Ascending aorta (tissue), 2 donors: ENCODE results near the gene FBLN5. TPM values are rescaled to one million over a fixed set of nuclear protein-coding genes. Genes with fewer than 3 reads are reported as not detected.
A peak's percentile ranks its signal among the peaks of the same experiment; 100 is the strongest.

Experiments used
- DNase-seq, 2 donors: peaks; one replicate each; pipeline ENCODE4 v3.0.0-alpha.2; 2019; ENCODE audit warnings: low spot score in 2 of 2
- H3K27ac ChIP-seq, 2 donors: fragments of 200-600 bp; sonication (generic); one replicate each; pipeline ENCODE4 v1.5.1; 2016 to 2017; ENCODE audit warnings: mild to moderate bottlenecking in 1 of 2
- H3K27me3 ChIP-seq: fragments of 200-600 bp; sonication (generic); one replicate; pipeline ENCODE4 v1.5.1; 2017
- H3K36me3 ChIP-seq, 2 donors: fragments of 200-600 bp; sonication (generic); one replicate each; pipeline ENCODE4 v1.5.1; 2016
- H3K4me1 ChIP-seq, 2 donors: fragments of 200-600 bp; sonication (generic); one replicate each; pipeline ENCODE4 v1.5.1; 2016 to 2017; ENCODE audit warnings: mild to moderate bottlenecking in 1 of 2
- H3K4me3 ChIP-seq, 2 donors: fragments of 200-600 bp; sonication (generic); one replicate each; pipeline ENCODE4 v1.5.1; 2016 to 2017; ENCODE audit warnings: mild to moderate bottlenecking in 1 of 2
- H3K9me3 ChIP-seq, 2 donors: fragments of 200-600 bp; sonication (generic); one replicate each; pipeline ENCODE4 v1.5.1; 2016
- intact Hi-C: fragments of 100-400 bp; cut with DNase I; formaldehyde crosslinking; loops from one replicate; pipeline ENCODE4 v1.15.1; 2023
- total RNA-seq: library from RNA; depleted of rRNA; stranded (reverse); fragments of >200 nt; gene quantifications from one replicate; pipeline ENCODE4 v1.1.0, GENCODE V29; 2016
- TF ChIP-seq, protein P1 (sequence below), 3 experiments: fragments of 200-600 bp in 2 of 3; fragments of 450-650 bp in 1 of 3; sonication (generic) in 2 of 3; IDR thresholded peaks; one replicate each; pipeline ENCODE4 v1.5.1; 2016 to 2019; ENCODE audit warnings: antibody characterized with exemption in 3 of 3, mild to moderate bottlenecking in 1 of 3, moderate library complexity in 1 of 3

FBLN5 gene
- total RNA-seq, 1 donor from 2014 or later, result 280 TPM

DNA sequence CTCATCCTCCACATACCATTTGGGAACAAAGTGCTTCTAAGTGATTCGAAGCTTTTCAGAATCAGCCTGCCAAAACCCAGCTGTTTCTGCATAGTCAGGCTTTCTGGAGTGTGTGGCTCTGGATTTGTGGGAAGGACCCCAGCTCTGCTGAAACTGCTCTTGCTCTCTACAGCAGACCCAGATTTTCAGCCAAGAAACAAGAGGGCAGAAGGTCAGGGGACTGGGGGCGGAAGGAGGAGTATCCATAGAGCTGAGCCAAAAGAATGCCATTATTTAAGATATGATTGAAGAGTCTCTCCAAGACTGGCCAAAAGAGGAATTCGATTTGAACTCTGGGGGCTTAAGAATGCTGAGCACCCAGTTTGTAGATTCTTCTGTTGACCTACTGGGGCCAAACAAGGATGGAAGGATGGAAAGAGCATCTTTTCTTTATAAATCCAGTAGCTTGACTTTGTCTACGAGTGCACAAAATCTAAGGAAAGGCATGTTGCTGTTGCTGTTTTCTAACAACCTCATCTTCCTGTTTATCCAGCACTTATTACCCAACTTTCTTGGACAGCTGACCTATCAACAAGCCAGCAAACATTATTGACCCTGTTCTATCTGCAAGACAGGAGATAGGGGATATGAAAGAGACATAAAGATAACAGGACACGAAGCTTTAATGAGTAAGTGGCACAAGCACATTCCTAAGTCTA, 29.2 kb downstream of the FBLN5 start:
- TF ChIP-seq, protein P1, sequence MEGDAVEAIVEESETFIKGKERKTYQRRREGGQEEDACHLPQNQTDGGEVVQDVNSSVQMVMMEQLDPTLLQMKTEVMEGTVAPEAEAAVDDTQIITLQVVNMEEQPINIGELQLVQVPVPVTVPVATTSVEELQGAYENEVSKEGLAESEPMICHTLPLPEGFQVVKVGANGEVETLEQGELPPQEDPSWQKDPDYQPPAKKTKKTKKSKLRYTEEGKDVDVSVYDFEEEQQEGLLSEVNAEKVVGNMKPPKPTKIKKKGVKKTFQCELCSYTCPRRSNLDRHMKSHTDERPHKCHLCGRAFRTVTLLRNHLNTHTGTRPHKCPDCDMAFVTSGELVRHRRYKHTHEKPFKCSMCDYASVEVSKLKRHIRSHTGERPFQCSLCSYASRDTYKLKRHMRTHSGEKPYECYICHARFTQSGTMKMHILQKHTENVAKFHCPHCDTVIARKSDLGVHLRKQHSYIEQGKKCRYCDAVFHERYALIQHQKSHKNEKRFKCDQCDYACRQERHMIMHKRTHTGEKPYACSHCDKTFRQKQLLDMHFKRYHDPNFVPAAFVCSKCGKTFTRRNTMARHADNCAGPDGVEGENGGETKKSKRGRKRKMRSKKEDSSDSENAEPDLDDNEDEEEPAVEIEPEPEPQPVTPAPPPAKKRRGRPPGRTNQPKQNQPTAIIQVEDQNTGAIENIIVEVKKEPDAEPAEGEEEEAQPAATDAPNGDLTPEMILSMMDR (IDR thresholded peaks at IDR 0.05), result no peak
- peaks cover 25 to 62% of the 10 kb centered on the region in 2 donors for H3K4me1 ChIP-seq
- peaks cover 10 to 32% of the 10 kb centered on the region in 2 donors for H3K36me3 ChIP-seq
- intact Hi-C loops, result loop anchor here (5.0 kb wide), 1 partner anchor 46 kb away; no protein-coding TSS in a partner anchor
- peak overlapping the region; percentile 80 to 91 for H3K27ac ChIP-seq
- H3K27me3 ChIP-seq, result no peaks in the 10 kb centered on the region
- H3K4me3 ChIP-seq, result no peak overlapping the region
- H3K9me3 ChIP-seq, result peaks cover 0 to 2% of the 10 kb centered on the region in 2 donors
- DNase-seq, result no peak

DNA sequence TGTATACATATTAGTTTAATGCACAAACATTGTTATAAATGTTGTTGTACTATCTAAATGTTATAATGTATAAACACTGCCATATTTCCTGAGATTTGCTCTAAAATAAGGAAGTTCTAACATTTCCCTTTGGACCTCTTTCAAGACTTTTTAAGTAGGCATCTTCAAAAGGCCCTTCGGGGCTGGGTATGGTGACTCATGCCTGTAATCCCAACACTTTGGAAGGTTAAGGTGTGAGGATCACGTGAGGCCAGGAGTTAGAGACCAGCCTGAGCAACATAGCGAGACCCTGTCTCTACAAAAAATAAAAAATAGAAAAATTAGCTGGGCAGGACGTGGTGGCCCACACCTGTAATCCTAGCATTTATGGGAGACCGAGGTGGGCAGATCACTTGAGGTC, 35.5 kb downstream of the FBLN5 start:
- intact Hi-C loops, result no loop called here
- Histone ChIP-seq H3K4me3 (no peak overlapping the region), H3K27ac (peak overlapping the region; percentile 58 to 62), H3K36me3 (peaks cover 21 to 40% of the 10 kb centered on the region in 2 donors), H3K9me3 (peaks cover 0 to 2% of the 10 kb centered on the region in 2 donors), H3K4me1 (peaks cover 7 to 29% of the 10 kb centered on the region in 2 donors), H3K27me3 (no peaks in the 10 kb centered on the region)
- DNase-seq, result no peak
- TF ChIP-seq, protein P1 (IDR thresholded peaks at IDR 0.05), result no peak

DNA sequence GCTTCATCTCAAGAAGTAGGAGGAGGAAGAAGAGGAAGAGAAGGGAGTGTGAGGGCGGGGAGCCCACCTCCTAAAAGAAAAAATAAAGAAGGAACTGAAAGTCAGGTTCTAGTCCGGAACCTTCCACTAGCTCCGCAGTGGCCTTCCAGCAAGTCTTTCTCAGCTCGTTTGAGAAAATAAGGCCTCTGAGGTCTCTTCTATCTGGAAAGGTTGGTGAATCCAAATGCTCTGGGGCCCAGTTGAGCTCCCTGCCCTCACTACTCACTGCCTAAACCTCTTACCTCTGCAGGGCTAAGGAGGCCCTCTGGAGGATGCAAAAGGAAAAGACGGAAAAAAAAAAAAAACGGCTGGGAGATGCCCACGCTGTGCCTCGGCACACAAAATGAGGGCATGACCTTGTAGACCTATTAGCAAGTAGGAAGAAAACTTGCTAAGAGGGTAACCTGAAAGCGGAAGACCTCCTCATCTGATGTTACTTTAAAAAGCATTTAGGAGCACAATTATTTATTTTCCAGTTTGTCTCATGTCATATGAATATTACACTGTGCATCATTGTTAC, 35.9 kb downstream of the FBLN5 start:
- Histone ChIP-seq H3K36me3 (peaks cover 24 to 38% of the 10 kb centered on the region in 2 donors), H3K27me3 (no peaks in the 10 kb centered on the region), H3K27ac (peak overlapping the region; percentile 58 to 62), H3K4me1 (peaks cover 7 to 29% of the 10 kb centered on the region in 2 donors), H3K9me3 (peaks cover 0 to 2% of the 10 kb centered on the region in 2 donors), H3K4me3 (no peak overlapping the region)
- intact Hi-C loops, result no loop called here
- no peak for DNase-seq
- TF ChIP-seq, protein P1 (IDR thresholded peaks at IDR 0.05), result peak in 2 of 3 experiments; percentile 30 to 60

DNA sequence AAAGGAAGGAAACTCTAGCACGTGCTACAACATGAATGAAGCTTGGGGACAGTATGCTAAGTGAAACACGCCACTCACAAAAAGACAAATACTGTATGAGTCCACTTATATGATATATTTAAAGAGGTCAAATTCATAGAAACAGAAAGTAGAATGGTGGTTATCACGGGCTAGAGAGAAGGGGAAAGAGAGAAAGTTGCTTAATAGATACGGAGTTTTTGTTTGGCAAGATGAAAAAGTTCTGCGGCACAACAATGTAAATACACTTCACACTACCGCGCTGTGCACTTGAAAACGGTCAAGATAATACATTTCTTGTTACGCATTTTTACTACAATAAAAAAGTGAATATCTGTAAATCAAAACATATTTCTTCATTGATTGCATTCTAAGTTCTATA, 37.3 kb downstream of the FBLN5 start:
- peak overlapping the region in 1 of 2 donors; percentile 62 for H3K27ac ChIP-seq
- peaks cover 7 to 41% of the 10 kb centered on the region in 2 donors for H3K4me1 ChIP-seq
- H3K9me3 ChIP-seq, result peaks cover 0 to 2% of the 10 kb centered on the region in 2 donors
- no peaks in the 10 kb centered on the region for H3K27me3 ChIP-seq
- H3K36me3 ChIP-seq, result peaks cover 23 to 27% of the 10 kb centered on the region in 2 donors
- H3K4me3 ChIP-seq, result no peak overlapping the region
- intact Hi-C loops, result no loop called here
- DNase-seq, result no peak
- TF ChIP-seq, protein P1 (IDR thresholded peaks at IDR 0.05), result no peak

DNA sequence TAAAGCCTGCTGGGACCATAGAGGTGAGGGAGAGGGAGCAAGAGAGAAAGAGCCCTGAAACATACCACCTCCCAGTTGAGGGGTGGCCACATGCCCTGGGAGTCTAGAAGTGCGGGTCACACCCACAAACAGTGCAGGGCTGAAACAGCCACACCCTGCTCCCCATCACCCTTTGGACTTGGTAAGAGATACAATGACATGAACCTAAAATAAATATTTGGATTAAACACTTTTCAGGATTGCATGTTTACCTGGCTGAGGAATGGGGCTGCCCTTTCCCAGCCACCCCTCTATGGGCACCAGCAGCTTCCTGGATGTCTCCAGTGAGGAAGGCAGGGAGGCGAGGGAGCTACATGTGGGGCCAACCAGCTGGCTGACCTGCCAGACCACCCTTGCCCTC, 41.1 kb downstream of the FBLN5 start:
- TF ChIP-seq, protein P1 (IDR thresholded peaks at IDR 0.05), result no peak
- intact Hi-C loops, result no loop called here
- no peaks in the 10 kb centered on the region for H3K27me3 ChIP-seq
- peaks cover 21 to 66% of the 10 kb centered on the region in 2 donors for H3K4me1 ChIP-seq
- peaks cover 14 to 17% of the 10 kb centered on the region in 2 donors for H3K36me3 ChIP-seq
- H3K9me3 ChIP-seq, result no peaks in the 10 kb centered on the region
- peak overlapping the region; percentile 91 to 95 for H3K27ac ChIP-seq
- no peak overlapping the region for H3K4me3 ChIP-seq
- DNase-seq, result no peak
